HG03565 (cell line): ENCODE measurements around the gene BTLA.
"Not testable (repeated sequence)": the region's sequence is repeated elsewhere in the genome, so short reads cannot be mapped to it uniquely, and the experiment has no call there.

Source experiments
- ATAC-seq: cut with Tn5 transposase; IDR thresholded peaks from one replicate; pipeline ENCODE4 v1.9.1; 2021; ENCODE audit warnings: mild to moderate bottlenecking, moderate library complexity; ENCODE audit not compliant: unreplicated experiment

The BTLA gene

GRCh38 chr3:112492124-112492523 lies 7.1 kb downstream of the BTLA start:
- no peak for ATAC-seq

DNA sequence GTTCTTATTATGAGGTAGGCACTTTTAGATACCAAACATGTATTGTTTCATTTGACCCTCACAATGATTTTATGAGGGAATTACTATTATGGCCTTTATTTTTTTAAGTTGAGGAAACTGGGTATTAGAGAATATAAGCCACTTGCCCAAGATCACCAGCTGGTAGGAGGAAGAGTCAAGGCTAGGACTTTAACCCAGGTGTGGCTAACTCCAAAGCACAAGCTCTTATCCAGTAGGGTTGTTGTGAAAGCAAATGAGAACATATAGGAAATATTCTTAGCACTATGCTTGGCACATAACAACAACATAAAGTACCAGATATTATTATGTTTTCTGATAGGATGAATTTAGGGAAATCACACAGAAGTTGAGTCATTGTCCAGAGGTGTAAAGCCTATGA lies 7.9 kb downstream of the BTLA start:
- ATAC-seq: no peak

DNA sequence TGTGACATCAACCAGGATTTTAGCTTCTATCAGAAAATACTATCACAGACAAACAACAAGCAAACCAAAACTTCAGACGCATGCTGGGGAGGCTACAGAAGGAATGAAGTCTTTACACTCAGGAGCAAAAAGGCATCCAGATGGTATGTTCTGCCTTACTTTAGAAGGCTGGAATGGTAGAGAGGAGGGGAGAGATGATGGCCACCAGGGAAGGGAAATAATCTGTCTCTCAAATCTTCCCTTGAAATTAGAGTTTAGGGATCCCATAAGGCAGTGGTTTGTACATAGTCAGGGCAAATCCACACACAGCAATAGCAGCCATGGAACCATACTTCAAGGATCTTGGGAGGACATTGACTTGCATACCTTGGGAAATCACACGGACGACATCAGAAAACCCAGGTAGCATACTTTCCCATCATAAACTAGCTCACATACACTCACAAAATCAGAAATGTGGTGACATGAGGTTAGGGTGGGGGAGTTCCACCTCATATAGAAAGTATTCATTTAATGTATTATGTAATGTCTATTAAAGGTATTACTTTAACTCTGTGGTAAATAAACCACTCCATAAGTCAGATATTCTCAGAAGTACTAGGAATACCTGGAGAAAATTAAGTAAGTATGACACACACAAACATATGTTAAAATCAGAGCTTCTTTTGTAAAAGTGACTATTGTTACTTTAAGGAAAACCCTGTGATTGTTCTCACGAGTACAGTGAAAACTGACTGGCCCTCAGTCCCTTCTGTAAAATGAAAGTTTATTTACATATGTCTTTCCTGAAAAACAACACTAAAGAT lies 9.4 kb downstream of the BTLA start:
- peak; percentile 58 for ATAC-seq

DNA sequence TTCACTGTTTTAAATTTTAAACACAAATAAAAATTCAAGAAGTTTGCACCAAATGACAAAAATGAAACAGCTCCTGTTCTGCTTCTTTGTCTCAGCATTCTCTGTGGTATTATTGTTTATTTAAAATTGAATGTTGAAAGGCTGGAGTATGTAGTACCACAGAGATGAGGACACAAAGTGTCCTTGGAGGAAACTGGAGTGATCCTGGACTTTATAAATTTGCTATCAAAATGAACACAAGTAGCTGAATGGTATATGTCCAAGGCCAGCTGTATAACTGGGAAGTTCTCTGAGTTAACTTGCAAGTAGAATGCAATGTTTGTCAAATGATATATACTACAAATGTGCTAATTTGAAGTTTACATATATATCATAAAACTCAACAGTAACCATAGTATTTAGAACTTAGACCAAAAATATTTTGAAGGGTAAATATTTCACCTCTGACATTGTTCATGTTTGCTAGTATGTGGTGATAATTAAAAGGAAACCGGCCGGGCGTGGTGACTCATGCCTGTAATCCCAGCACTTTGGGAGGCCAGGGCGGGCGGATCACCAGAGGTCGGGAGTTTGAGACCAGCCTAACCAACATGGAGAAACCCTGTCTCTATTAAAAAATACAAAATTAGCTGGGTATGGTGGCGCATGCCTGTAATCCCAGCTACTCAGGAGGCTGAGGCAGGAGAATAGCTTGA lies 12.3 kb downstream of the BTLA start:
- ATAC-seq: no peak

DNA sequence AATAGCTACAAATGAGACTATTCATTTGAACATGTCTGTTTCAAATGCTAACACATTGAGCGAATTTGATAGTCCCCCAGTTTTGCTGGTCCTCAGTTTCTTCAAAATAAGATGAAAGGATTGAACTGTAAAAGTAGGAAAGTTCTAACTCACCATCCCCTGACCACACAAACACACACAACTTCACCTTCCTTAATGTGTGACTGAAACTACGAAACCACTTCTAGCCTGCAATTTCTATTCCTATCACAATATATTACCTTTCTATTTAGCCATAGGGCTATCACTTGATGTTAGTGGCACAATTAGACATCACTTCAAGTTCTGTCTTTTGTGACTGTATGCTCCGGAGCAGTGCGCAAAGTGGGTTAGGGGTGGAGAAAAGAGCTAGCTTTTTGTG lies 14.9 kb downstream of the BTLA start:
- no peak for ATAC-seq

GRCh38 chr3:112482675-112483074 lies 16.6 kb downstream of the BTLA start:
- ATAC-seq: no peak

- ATAC-seq: no peak
Measured at GRCh38 chr3:112481302-112481721, 18.0 kb downstream of the BTLA start.

GRCh38 chr3:112477891-112478290 lies 21.4 kb downstream of the BTLA start:
- no peak for ATAC-seq

DNA sequence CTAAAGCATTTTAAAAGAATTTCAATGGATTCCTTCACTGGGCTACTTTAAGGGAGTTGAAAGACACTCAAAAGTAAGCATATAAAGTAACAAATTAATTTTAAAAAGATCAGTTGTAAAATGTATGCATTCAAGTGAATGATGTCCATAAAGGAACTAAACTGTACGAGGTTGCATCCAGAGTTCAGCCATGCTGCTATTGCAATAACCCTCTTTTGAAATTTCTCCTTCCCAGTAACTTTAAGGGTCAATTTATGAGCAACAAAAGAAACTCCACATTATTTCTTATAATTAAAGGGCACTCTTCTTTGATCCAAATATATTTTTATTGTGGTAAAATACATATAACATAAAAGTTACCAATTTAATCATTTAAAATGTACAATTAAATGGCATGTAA lies 22.9 kb downstream of the BTLA start:
- no peak for ATAC-seq

GRCh38 chr3:112474796-112475195 lies 24.5 kb downstream of the BTLA start:
- ATAC-seq: no peak

GRCh38 chr3:112472691-112473090 lies 26.6 kb downstream of the BTLA start:
- no peak for ATAC-seq

GRCh38 chr3:112471596-112472325 lies 27.5 kb downstream of the BTLA start:
- ATAC-seq: no peak

DNA sequence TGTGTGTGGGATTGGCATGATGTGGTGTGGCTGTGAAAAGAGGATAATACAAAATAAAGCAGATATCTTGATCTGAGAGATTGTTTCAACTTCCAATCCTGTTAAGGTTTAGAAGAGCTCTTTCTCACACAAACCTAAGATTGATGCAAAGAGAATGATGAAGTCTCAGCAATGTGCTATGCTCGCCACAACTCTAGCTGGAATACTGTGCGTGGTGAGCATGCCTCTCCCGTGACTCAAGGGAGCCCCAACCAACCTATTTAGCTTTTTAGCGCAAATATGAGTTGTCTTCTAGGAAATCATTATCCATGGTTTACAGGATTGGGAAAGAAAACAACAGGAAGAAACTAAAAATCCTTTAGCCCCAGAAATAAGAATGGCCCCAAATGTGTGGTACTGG lies 28.5 kb downstream of the BTLA start:
- ATAC-seq: no peak

DNA sequence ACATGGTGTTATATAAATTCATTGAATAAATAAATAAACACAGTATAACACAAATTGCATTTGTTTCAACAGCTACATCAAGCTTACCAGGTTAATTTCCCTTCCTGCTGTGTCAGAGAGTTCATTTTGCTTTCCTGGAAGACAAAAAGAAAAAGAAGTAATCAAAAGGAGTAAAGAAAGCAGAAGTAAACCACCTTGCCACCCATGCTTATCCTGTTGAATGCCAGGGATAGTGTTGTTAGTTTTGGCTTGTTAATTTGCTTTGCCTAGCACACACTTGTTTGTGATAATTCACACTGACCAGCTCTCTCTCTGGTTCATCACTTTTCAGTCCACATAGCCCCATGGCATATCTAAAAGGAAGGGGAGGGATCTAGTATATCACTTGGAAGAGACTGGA lies 29.6 kb downstream of the BTLA start:
- no peak for ATAC-seq

DNA sequence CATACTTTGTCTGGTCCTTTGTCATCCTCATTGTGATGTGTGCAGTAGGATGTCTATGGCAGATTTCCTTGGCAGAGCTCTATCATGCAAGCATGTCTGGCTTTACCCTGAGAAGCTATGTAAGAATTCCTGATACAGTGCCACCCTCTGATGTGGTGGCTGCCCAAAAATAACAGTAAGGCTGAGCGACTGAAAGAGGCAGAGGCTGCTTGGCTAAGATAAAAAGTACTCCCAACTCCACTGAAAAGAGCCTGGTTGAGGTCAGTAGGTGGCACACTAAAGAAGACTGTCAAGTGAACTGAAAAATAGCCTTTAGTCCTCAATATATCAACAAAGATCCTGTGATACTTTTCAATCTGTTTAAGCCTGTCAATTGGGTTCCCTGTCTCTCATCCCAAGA lies 31.7 kb downstream of the BTLA start:
- no peak for ATAC-seq

- ATAC-seq: no peak
Measured at GRCh38 chr3:112466020-112466419, 33.3 kb downstream of the BTLA start.

DNA sequence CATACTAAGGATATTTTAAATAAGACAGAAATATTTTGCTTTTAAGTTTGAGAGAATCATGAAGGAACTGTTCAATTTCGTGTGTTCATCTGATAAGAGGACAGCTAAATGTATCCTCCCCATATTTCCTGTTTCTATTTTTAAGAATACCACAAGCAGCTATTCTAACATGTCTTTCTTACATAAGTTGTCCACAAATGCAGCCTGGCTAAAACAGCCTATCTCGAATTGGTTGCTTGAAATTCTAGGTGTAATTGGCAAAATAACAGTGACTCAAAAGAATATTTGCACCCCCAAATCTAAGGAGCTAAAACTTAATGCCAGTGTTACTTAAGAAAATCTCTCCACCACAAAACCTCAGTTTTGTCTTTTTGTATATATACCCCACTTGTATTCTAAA lies 35.0 kb downstream of the BTLA start:
- ATAC-seq: peak; percentile 38

GRCh38 chr3:112463250-112463649 lies 36.0 kb downstream of the BTLA start:
- no peak for ATAC-seq

DNA sequence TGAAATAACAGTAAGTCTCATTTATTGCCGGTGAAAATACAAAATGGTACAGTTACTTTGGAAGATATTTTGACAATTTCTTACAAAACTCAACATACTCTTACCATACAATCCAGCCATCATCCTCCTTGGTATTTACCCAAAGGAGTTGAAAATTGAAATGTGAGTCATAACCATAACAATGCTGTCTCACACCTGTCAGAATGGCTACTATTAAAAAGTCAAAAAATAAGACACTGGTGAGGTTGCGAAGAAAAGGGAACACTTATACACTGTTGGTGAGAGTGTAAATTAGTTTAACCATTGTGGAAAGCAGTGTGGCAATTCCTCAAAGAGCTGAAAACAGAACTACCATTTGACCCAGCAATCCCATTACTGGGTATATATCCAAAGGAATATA lies 37.5 kb downstream of the BTLA start:
- ATAC-seq: not testable (repeated sequence)

- ATAC-seq: peak; percentile 39
Measured at GRCh38 chr3:112460519-112461195, 38.6 kb downstream of the BTLA start.

DNA sequence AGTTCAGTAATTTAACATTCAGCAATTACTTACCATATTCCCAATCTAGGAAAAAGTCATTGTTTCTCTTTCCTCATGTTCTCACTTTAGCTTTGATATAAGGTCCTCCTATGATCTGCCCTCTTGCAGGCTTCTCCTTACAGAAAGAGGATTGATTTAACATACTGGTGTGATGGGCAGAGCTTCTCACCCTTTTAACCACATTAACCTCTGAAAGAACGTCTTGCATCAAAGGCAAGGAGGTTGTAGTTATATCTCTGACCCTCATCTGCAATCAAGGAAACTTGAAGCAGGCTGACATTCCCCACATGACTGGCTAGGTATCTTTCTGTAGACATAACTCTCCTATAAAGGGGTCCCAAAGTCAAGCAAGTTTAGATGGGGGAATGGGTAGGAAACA lies 39.5 kb downstream of the BTLA start:
- ATAC-seq: peak; percentile 28
